Renal cortical epithelial cell (primary cell): ENCODE results near the gene TMEM260. TPM values are rescaled to one million over a fixed set of nuclear protein-coding genes. Genes with fewer than 3 reads are reported as not detected.

ENCODE experiments used
- DNase-seq: peaks from one replicate; pipeline ENCODE4 v3.0.0-alpha.2; 2011; ENCODE audit warnings: low read depth
- total RNA-seq: library from RNA; depleted of rRNA; stranded (reverse); fragments of >200 nt; gene quantifications from 2 replicates; pipeline ENCODE4 v1.2.3, GENCODE V29; 2014

Gene TMEM260
- 10.6 and 29.3 TPM in 2 replicates for total RNA-seq

- DNase-seq: peak; percentile 72
Measured at GRCh38 chr14:56579345-56580220, at the start of gene TMEM260. TSS of gene TMEM260 (plus strand) at chr14:56579798. CDS start at chr14:56579915, 117 bp downstream.

GRCh38 chr14:56532546-56532945, 47.1 kb upstream of the TMEM260 start:
- DNase-seq: no peak

GRCh38 chr14:56534656-56535055, 44.9 kb upstream of the TMEM260 start:
- no peak for DNase-seq

GRCh38 chr14:56539862-56540261, 39.7 kb upstream of the TMEM260 start:
- no peak for DNase-seq

GRCh38 chr14:56543436-56543835, 36.2 kb upstream of the TMEM260 start:
- no peak for DNase-seq

- peak; percentile 36 for DNase-seq
Measured at GRCh38 chr14:56549721-56550120, 29.9 kb upstream of the TMEM260 start.

GRCh38 chr14:56552615-56553014, 27.0 kb upstream of the TMEM260 start:
- no peak for DNase-seq

DNA sequence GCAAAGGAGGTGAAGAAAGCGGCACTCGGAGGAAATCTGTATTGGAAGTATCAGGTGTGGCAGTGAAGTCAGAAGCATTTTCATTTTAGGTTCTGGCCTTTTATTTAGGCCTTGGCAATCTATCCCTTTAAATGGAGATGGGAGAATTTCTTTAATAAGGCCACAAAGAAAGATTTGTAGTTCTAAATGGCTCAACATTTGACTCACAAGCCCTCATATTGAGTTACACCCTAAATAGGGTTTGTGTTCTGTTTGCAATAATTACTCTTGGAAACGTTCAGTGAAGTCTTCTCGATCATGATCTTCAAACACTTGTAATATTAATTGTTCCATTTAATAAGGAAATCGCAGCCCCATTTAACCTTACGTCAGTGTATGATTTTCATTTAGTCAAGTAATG, 25.3 kb upstream of the TMEM260 start:
- no peak for DNase-seq

DNA sequence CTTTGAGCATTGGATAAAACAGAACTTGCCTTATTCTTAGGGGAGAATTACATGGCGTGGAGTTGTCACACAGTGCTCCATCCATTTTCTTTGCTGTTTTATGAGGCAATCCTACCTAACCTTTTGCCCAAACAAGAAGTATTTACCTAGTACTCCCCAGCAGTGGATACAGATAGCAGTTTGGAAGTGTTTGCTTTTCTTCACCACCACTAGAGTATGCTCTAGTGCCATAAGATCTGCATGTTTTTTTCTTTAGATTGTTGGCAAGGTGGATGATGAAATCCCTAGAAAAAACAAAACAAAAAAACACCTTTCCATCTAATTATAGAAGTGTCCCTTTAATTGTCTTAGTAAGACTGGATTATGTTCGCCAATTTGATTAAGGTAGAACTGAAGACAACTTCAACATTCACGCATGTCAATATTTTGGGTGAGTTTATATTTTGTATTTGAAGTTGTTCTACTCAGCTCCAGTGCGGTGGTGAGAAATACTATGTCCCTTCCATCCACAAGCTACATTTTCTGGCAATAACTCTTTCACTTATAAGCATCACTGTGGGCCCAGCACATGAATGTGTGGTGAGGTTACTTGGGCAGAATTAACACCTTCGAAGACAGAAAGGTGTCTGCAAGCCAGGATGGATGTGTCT, 23.6 kb upstream of the TMEM260 start:
- DNase-seq: peak; percentile 74

GRCh38 chr14:56559182-56559581, 20.4 kb upstream of the TMEM260 start:
- no peak for DNase-seq

GRCh38 chr14:56561606-56562005, 18.0 kb upstream of the TMEM260 start:
- DNase-seq: no peak

DNA sequence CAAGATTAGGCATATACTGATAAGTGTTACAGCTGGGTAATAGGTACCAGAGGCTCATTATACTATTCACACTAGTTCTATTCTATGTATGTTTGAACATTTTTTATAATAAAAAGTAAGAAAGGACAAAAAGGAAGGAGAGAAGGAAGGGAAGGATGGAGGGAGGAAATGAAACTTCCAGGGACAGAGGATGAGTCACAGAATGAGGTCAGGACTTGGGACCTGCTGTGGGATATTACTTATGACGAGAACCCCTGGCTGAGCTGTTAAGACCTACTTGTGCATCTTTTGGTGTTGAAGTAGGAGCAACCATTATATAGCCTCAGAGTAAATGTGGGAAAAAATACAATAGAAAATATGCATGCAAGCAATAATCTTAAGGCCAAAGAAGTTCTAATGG, 16.7 kb upstream of the TMEM260 start:
- no peak for DNase-seq

DNA sequence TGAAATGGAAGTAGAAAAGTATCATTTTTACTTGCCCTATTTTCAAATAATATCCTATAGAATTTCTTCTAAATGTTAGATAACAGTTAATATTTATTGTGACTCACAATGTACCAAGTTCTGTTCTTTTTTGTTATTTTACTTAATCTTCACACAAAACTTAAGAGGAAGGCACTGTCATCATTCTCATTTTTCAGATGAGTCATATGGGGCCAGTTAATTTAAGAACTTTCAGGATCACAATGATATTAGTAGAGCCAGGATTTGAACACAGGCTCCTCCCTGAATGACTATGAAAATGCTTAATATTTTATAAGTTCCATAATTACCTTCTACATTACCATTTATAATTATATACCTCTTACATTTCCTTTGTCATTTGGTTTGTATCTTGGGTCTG, 10.4 kb upstream of the TMEM260 start:
- DNase-seq: no peak

DNA sequence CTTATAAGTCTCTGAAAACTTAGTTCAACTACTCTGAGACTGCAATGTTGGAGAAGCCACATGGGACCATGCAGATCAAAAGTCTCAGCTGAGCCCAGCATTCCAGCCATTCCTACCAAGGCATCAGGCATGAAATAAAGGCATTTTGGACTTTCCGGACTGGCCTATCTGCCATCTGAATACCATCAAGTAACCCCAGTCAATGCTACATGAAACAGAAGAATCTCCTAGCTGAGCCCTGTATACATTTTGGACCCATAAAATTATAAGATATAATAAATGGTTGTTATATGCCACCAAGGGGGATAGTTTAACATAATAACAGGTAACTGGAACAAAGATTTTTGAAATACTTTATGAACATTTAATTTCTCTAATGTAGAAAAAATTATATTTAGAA, 9.3 kb upstream of the TMEM260 start:
- peak; percentile 11 for DNase-seq

GRCh38 chr14:56580221-56580711, 668 bp downstream of the TMEM260 start:
- DNase-seq: peak; percentile 39

DNA sequence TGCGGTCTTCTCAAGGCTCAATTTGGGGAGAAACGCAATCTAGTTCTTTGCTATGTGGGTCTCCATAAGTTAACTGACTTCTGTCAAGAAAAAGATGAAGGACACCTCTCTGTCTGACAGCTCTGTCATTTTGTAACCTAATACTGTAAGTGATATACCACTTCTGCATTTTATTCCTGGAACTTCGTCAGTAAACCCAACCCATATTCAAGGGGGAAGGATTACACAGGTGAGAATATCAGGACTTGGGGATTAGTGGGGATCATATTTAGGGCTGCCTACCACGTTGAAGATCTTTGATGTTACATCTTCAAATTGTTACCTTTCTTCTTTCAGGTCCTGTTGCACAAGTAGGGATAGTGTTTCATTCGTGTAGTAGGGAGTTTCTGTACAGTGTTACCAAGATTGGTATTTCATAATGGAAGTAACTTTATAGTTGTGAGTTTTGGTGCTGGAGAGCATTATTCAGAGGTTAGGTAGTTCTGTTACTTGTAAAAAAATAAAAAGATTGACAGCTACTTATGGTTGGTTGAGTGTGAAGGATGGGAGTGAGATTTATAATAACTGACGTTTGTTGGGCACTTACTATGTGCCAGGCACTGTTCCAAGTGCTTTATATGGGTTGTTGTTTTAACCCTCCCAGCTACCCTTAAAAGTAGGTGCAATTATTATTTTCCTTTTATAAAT, 1.6 kb downstream of the TMEM260 start:
- no peak for DNase-seq

DNA sequence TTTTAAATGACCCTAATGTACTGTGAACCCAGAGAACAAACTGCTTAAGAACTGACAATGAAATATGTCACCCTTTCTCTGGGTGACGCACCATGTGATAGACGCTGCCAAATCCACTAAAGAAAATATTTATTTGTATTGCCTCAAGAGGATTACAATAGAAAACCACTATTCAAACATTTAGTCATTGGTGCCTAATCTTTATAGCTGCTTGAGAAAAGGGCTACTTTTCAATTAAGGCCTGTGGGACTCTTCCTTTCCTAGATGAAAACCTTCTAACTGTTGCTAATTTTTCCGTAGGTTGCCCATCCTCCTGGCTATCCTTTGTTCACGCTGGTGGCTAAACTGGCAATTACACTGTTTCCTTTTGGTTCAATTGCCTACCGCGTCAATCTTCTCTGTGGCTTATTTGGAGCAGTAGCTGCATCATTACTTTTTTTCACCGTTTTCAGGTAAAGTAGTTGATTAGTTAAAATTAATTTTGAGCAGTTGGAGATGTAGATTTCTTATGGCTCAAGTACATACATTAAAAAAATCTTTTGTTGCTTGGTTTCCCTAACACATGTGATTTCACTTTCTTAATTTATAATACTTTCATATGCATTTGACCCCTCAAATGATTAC, 6.0 kb downstream of the TMEM260 start:
- DNase-seq: no peak

- DNase-seq: no peak
Measured at GRCh38 chr14:56587701-56588100, 8.1 kb downstream of the TMEM260 start.

GRCh38 chr14:56590535-56590960, 10.9 kb downstream of the TMEM260 start:
- no peak for DNase-seq

DNA sequence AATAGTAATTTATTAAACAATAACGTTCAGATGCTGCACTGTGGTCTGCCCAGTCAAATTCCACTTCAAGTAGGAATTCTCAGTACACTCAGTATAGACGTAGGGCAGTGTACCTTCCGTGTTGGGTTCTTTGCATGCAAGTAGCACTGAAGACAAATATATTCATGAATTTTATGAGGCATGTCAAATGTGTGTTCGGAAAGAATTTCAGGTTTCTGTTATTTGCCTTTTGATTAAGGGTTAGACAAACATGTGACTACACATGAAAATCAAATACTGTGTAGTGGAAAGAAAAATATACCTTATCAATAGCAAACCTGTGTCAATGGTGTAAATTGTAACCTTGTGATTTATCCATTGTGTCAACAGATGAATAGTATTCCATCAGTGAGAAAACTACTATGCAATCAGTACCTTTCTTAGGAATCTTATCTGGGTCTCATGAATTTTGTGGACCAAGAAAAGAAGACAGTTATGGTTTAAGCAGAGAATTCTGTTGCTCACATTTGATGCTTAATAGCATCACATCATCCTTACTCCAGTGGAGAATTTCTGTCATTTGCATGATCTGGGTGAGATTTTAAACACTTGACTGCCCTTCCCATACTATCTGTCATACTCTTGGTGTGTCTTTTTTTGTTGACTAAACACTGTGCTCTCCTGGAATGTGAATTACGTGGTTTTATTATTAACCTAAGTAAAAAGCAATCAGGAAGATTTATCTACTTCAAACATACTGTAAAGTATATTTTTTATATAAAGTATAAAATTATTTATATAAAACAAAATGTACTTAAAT, 13.3 kb downstream of the TMEM260 start:
- peak; percentile 71 for DNase-seq

DNA sequence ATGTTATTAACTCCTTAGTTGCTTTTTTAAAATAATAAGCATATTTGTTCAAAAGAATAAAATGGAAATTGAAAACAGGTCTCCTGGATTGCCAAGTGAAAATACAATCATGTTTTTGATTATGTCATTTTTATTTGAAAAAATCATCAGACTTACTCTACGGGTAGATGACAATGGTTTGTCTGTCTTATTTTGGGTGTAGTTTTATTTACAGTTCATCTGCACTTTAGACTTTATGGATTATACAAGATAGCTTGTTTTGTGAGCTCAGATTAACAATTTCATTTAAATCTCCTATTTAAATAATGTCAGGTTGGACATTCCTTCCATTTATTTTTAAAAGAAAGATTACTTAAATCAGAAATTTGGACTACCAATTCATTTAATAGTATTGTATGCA, 14.8 kb downstream of the TMEM260 start:
- no peak for DNase-seq
